K562 (cell line): Measurements from ENCODE around the gene CRTC3. TPM values are rescaled to one million over a fixed set of nuclear protein-coding genes. Genes with fewer than 3 reads are reported as not detected.
A peak's percentile ranks its signal among the peaks of the same experiment; 100 is the strongest.

Experiments used
- ATAC-seq: fragments of 200-7000 bp; cut with Tn5 transposase; 3 replicates; pipeline ENCODE4 v1.9.1; 2020; ENCODE audit warnings: moderate library complexity
- BruUV-seq: library from RNA; stranded (reverse); fragments of 400-500 nt; replicated peaks from 2 replicates; lab custom pipeline; 2021; lab: Mats Ljungman, UMichigan
- CTCF ChIA-PET: fragments of 300-600 bp; formaldehyde crosslinking; extraction: SDS; loops from one replicate; lab custom pipeline; 2021; ENCODE audit warnings: low intra/inter-chr PET ratio; lab: Yijun Ruan, JAX
- POLR2A ChIA-PET: fragments of 300-600, 350-650 bp; sonication (Branson Sonifier 250); formaldehyde crosslinking; extraction: SDS; loops from one replicate; lab custom pipeline; 2021; ENCODE audit warnings: antibody characterized with exemption, inconsistent platforms; lab: Yijun Ruan, JAX
- DNase-seq, 4 experiments: peaks; one replicate each; pipeline versions ENCODE4 v3.0.0 to v3.0.0-alpha.2; 2011 to 2018; ENCODE audit warnings: low spot score in 3 of 4, mixed read lengths in 3 of 4; ENCODE audit errors: extremely low read depth in 1 of 4
- FAIRE-seq: peaks from 2 replicates; lab custom pipeline; 2011; peaks lifted over from hg19 to GRCh38; lab: Jason Lieb, UNC
- H2AFZ ChIP-seq: 2 replicates; pipeline ENCODE4 v1.6.0; 2011; ENCODE audit warnings: low read depth, low read length, control low read depth, inconsistent platforms
- H3K27ac ChIP-seq: fragments of 200-600 bp; 3 replicates; pipeline ENCODE4 v1.8.0; 2011; ENCODE audit warnings: low read depth, mild to moderate bottlenecking, control low read depth, inconsistent platforms, low read length, moderate library complexity, mixed read lengths; ENCODE audit errors: extremely low read depth
- H3K27me3 ChIP-seq, 2 experiments: fragments of 300-600 bp in 1 of 2; 2 replicates in 1 of 2; 3 replicates in 1 of 2; pipeline versions ENCODE4 v1.6.0 to v1.8.0; 2011; ENCODE audit warnings: inconsistent platforms in 2 of 2, low read length in 2 of 2, mild to moderate bottlenecking in 1 of 2, mixed read lengths in 1 of 2, moderate library complexity in 1 of 2; ENCODE audit not compliant: control insufficient read depth in 2 of 2, insufficient read depth in 2 of 2
- H3K36me3 ChIP-seq: fragments of 300-600 bp; 3 replicates; pipeline ENCODE4 v1.8.0; 2011; ENCODE audit warnings: mild to moderate bottlenecking, low read length, inconsistent platforms; ENCODE audit not compliant: control insufficient read depth, insufficient read depth
- H3K4me1 ChIP-seq, 2 experiments: fragments of 200-600 bp in 1 of 2; replicated peaks in 1 of 2; 2 replicates in 1 of 2; 3 replicates in 1 of 2; pipeline versions ENCODE4 v1.5.1 to v1.8.0; 2011; ENCODE audit warnings: inconsistent platforms in 2 of 2, low read length in 2 of 2, mild to moderate bottlenecking in 1 of 2, mixed read lengths in 1 of 2, moderate library complexity in 1 of 2; ENCODE audit not compliant: control insufficient read depth in 2 of 2, insufficient read depth in 2 of 2
- H3K4me2 ChIP-seq: 2 replicates; pipeline ENCODE4 v1.6.1; 2011; ENCODE audit warnings: low read length, control low read depth, inconsistent platforms, mixed read lengths; ENCODE audit not compliant: insufficient read depth
- H3K4me3 ChIP-seq: fragments of 200-600 bp; sonication (generic), shearing (Covaris generic); 2 replicates; pipeline ENCODE4 v1.5.1; 2016; ENCODE audit warnings: control low read depth, inconsistent platforms
- H3K79me2 ChIP-seq: fragments of 200-600 bp; 3 replicates; pipeline ENCODE4 v1.8.0; 2011; ENCODE audit warnings: low read length, inconsistent platforms; ENCODE audit not compliant: control insufficient read depth, insufficient read depth
- H3K9ac ChIP-seq, 2 experiments: 2 replicates each; pipeline versions ENCODE4 v1.6.0 to v1.6.1; 2011; ENCODE audit warnings: low read depth in 2 of 2, low read length in 2 of 2, control low read depth in 1 of 2, inconsistent platforms in 1 of 2, mild to moderate bottlenecking in 1 of 2, mixed read lengths in 1 of 2; ENCODE audit not compliant: insufficient read depth in 1 of 2
- H3K9me1 ChIP-seq: one replicate; pipeline ENCODE4 v1.6.0; 2011; ENCODE audit warnings: inconsistent platforms, mild to moderate bottlenecking, low read length, moderate library complexity; ENCODE audit not compliant: control insufficient read depth, insufficient read depth
- H3K9me3 ChIP-seq: replicated peaks from 2 replicates; pipeline ENCODE4 v1.5.1; 2011; ENCODE audit warnings: low read depth, low read length, inconsistent platforms; ENCODE audit not compliant: control insufficient read depth, insufficient read depth
- H4K20me1 ChIP-seq: replicated peaks from 2 replicates; pipeline ENCODE4 v1.6.1; 2011; ENCODE audit warnings: low read length, inconsistent platforms, mixed read lengths; ENCODE audit not compliant: control insufficient read depth, insufficient read depth
- PTBP1 ChIP-seq: fragments of 200-400 bp; formaldehyde crosslinking; IDR thresholded peaks from 2 replicates; pipeline ENCODE4 v1.6.1; 2017; ENCODE audit warnings: low read depth, low read length
- SMAD3 ChIP-seq: fragments of 450-650 bp; formaldehyde crosslinking; conservative IDR thresholded peaks from 2 replicates; pipeline ENCODE4 v1.4.0; 2020; ENCODE audit warnings: mild to moderate bottlenecking
- ZBTB17 ChIP-seq: fragments of 450-650 bp; formaldehyde crosslinking; IDR thresholded peaks from 2 replicates; pipeline ENCODE4 v1.4.0; 2020; ENCODE audit warnings: mild to moderate bottlenecking
- WGBS: fragments of 100-300 bp; shearing (Covaris generic); methylation state at CpG from one replicate; pipeline ENCODE4 v1.1.6; 2016; ENCODE audit warnings: low coverage, mixed read lengths; ENCODE audit not compliant: insufficient coverage; ENCODE audit errors: missing lambda C conversion rate; 5-methylcytosine and 5-hydroxymethylcytosine counted together
- in situ Hi-C: fragments of 300-500 bp; cut with MboI; formaldehyde crosslinking; loops from 4 replicates; pipeline ENCODE4 v1.15.0; 2018; ENCODE audit warnings: inconsistent platforms, mixed read lengths
- intact Hi-C: fragments of 100-400 bp; cut with micrococcal nuclease; formaldehyde crosslinking; loops from 2 replicates; pipeline ENCODE4 v1.14.2; 2022
- polyA plus RNA-seq, 8 experiments: library from polyadenylated mRNA; depleted of rRNA in 4 of 8; stranded (reverse) in 5 of 8; unstranded in 3 of 8; fragments of >200 nt; fragmentation: Nextera tagmentation in 2 of 8; fragmentation: Illumina TruSeq in 1 of 8; extraction: Ambion mirVana in 2 of 8; extraction: Trizol in 1 of 8; gene quantifications; 2 replicates each; pipeline versions ENCODE4 v1.2.1 to v1.2.3, GENCODE V29; 2011 to 2014; ENCODE audit warnings: inconsistent platforms in 1 of 8, missing spikeins in 1 of 8
- total RNA-seq, 7 experiments: library from RNA; depleted of rRNA in 6 of 7; stranded (reverse); fragments of >200 nt in 6 of 7; fragmentation: Illumina TruSeq in 2 of 7; extraction: Trizol in 2 of 7; gene quantifications; 2 replicates each; pipeline versions ENCODE4 v1.2.1 to v1.2.3, GENCODE V29; 2011 to 2021; ENCODE audit warnings: low replicate concordance in 1 of 7
- TF ChIP-seq, protein P1 (sequence below): fragments of 250-450 bp; sonication (Bioruptor Pico); IDR thresholded peaks from 2 replicates; pipeline ENCODE4 v1.4.0; 2020
- TF ChIP-seq, protein P2 (sequence below), 2 experiments: IDR thresholded peaks; 2 replicates each; pipeline ENCODE4 v1.6.1; 2011; ENCODE audit warnings: borderline replicate concordance in 1 of 2, control low read depth in 1 of 2, low read depth in 1 of 2, low read length in 1 of 2, mild to moderate bottlenecking in 1 of 2, mixed read lengths in 1 of 2, moderate library complexity in 1 of 2; ENCODE audit not compliant: insufficient read depth in 1 of 2, insufficient read length in 1 of 2, poor library complexity in 1 of 2, severe bottlenecking in 1 of 2; ENCODE audit errors: extremely low read depth in 1 of 2
- TF ChIP-seq, protein P3 (sequence below): fragments of 200-600 bp; sonication (generic); IDR thresholded peaks from one replicate; pipeline ENCODE4 v1.6.1; 2012; ENCODE audit warnings: mild to moderate bottlenecking, low read depth, low read length, inconsistent platforms

CRTC3 gene
- total and polyA plus RNA-seq, 9 of the 15 experiments (the other 6 are each of a cell fraction or from before 2014, with no cell fraction given), result 1.2 to 19.0 (median 11.6) TPM

DNA sequence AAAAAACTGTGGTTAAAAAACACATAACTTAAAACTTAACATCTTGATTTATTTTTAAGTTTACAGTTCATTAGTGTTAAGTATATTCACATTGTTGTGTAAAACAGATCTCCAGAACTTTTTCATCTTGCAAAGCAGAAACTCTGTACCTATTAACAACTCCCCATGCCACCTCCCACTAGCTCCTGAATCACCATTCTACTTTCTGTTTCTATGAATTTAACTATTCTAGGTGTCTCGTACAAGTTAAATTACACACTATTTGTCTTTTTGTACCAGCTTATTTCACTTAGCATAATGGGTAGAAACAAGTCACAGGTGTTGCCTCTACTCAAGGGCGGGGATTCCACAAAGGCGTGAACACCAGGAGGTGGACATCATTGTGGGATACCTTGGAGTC is 43.2 kb downstream of the CRTC3 start:
- H3K9me1 ChIP-seq, result peaks cover 4% of the 10 kb centered on the region
- BruUV-seq, result no TSS peak
- in situ Hi-C loops, result no loop called here
- no peak overlapping the region for H2AFZ ChIP-seq
- intact Hi-C loops, result no loop called here
- TF ChIP-seq, protein P1, sequence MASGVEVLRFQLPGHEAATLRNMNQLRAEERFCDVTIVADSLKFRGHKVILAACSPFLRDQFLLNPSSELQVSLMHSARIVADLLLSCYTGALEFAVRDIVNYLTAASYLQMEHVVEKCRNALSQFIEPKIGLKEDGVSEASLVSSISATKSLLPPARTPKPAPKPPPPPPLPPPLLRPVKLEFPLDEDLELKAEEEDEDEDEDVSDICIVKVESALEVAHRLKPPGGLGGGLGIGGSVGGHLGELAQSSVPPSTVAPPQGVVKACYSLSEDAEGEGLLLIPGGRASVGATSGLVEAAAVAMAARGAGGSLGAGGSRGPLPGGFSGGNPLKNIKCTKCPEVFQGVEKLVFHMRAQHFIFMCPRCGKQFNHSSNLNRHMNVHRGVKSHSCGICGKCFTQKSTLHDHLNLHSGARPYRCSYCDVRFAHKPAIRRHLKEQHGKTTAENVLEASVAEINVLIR (CRISPR knock-in tag), result no peak
- no peak for TF ChIP-seq PTBP1
- TF ChIP-seq, protein P2, sequence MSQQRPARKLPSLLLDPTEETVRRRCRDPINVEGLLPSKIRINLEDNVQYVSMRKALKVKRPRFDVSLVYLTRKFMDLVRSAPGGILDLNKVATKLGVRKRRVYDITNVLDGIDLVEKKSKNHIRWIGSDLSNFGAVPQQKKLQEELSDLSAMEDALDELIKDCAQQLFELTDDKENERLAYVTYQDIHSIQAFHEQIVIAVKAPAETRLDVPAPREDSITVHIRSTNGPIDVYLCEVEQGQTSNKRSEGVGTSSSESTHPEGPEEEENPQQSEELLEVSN (IDR thresholded peaks at IDR 0.05; ENCODE audit: borderline replicate concordance in 1 of 2, extremely low read depth in 1 of 2, insufficient read depth in 1 of 2, insufficient read length in 1 of 2, low read depth in 1 of 2, low read length in 1 of 2, poor library complexity in 1 of 2, severe bottlenecking in 1 of 2), result peak in 1 of 2 experiments; percentile 45
- TF ChIP-seq, protein P3, sequence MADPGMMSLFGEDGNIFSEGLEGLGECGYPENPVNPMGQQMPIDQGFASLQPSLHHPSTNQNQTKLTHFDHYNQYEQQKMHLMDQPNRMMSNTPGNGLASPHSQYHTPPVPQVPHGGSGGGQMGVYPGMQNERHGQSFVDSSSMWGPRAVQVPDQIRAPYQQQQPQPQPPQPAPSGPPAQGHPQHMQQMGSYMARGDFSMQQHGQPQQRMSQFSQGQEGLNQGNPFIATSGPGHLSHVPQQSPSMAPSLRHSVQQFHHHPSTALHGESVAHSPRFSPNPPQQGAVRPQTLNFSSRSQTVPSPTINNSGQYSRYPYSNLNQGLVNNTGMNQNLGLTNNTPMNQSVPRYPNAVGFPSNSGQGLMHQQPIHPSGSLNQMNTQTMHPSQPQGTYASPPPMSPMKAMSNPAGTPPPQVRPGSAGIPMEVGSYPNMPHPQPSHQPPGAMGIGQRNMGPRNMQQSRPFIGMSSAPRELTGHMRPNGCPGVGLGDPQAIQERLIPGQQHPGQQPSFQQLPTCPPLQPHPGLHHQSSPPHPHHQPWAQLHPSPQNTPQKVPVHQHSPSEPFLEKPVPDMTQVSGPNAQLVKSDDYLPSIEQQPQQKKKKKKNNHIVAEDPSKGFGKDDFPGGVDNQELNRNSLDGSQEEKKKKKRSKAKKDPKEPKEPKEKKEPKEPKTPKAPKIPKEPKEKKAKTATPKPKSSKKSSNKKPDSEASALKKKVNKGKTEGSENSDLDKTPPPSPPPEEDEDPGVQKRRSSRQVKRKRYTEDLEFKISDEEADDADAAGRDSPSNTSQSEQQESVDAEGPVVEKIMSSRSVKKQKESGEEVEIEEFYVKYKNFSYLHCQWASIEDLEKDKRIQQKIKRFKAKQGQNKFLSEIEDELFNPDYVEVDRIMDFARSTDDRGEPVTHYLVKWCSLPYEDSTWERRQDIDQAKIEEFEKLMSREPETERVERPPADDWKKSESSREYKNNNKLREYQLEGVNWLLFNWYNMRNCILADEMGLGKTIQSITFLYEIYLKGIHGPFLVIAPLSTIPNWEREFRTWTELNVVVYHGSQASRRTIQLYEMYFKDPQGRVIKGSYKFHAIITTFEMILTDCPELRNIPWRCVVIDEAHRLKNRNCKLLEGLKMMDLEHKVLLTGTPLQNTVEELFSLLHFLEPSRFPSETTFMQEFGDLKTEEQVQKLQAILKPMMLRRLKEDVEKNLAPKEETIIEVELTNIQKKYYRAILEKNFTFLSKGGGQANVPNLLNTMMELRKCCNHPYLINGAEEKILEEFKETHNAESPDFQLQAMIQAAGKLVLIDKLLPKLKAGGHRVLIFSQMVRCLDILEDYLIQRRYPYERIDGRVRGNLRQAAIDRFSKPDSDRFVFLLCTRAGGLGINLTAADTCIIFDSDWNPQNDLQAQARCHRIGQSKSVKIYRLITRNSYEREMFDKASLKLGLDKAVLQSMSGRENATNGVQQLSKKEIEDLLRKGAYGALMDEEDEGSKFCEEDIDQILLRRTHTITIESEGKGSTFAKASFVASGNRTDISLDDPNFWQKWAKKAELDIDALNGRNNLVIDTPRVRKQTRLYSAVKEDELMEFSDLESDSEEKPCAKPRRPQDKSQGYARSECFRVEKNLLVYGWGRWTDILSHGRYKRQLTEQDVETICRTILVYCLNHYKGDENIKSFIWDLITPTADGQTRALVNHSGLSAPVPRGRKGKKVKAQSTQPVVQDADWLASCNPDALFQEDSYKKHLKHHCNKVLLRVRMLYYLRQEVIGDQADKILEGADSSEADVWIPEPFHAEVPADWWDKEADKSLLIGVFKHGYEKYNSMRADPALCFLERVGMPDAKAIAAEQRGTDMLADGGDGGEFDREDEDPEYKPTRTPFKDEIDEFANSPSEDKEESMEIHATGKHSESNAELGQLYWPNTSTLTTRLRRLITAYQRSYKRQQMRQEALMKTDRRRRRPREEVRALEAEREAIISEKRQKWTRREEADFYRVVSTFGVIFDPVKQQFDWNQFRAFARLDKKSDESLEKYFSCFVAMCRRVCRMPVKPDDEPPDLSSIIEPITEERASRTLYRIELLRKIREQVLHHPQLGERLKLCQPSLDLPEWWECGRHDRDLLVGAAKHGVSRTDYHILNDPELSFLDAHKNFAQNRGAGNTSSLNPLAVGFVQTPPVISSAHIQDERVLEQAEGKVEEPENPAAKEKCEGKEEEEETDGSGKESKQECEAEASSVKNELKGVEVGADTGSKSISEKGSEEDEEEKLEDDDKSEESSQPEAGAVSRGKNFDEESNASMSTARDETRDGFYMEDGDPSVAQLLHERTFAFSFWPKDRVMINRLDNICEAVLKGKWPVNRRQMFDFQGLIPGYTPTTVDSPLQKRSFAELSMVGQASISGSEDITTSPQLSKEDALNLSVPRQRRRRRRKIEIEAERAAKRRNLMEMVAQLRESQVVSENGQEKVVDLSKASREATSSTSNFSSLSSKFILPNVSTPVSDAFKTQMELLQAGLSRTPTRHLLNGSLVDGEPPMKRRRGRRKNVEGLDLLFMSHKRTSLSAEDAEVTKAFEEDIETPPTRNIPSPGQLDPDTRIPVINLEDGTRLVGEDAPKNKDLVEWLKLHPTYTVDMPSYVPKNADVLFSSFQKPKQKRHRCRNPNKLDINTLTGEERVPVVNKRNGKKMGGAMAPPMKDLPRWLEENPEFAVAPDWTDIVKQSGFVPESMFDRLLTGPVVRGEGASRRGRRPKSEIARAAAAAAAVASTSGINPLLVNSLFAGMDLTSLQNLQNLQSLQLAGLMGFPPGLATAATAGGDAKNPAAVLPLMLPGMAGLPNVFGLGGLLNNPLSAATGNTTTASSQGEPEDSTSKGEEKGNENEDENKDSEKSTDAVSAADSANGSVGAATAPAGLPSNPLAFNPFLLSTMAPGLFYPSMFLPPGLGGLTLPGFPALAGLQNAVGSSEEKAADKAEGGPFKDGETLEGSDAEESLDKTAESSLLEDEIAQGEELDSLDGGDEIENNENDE, result no peak
- no peak for TF ChIP-seq ZBTB17 (CRISPR knock-in tag)
- no peak for TF ChIP-seq SMAD3 (CRISPR knock-in tag)
- H3K4me1 ChIP-seq, result peaks cover 13 to 26% of the 10 kb centered on the region in 2 experiments
- ChIA-PET POLR2A (interaction anchor here (0.6 to 1.9 kb wide), 5 partner anchors 10 to 658 kb away, joined by 3 to 9 read pairs (median 3); no protein-coding TSS in a partner anchor), CTCF (no interaction called here)
- DNase-seq (no peak), ATAC-seq (no peak), FAIRE-seq (no peak)
- no peak overlapping the region for H3K4me3 ChIP-seq
- H3K79me2 ChIP-seq, result no peaks in the 10 kb centered on the region; the same call in 1 of the 3 replicates
- no peak overlapping the region for H3K27ac ChIP-seq
- H3K27me3 ChIP-seq, result no peaks in the 10 kb centered on the region
- no peaks in the 10 kb centered on the region for H3K9me3 ChIP-seq
- WGBS, result 89% methylated on average over 3 of the region's 3 CpGs
- H4K20me1 ChIP-seq, result no peaks in the 10 kb centered on the region
- no peaks in the 10 kb centered on the region for H3K36me3 ChIP-seq
- H3K4me2 ChIP-seq, result no peak overlapping the region
- no peak overlapping the region for H3K9ac ChIP-seq
